Measurements from ENCODE around the gene ALDH4A1. TPM values are rescaled to one million over a fixed set of nuclear protein-coding genes. Genes with fewer than 3 reads are reported as not detected.

The ALDH4A1 gene
- total RNA-seq, 1 donor from 2014 or later, result 18.8 TPM

DNA sequence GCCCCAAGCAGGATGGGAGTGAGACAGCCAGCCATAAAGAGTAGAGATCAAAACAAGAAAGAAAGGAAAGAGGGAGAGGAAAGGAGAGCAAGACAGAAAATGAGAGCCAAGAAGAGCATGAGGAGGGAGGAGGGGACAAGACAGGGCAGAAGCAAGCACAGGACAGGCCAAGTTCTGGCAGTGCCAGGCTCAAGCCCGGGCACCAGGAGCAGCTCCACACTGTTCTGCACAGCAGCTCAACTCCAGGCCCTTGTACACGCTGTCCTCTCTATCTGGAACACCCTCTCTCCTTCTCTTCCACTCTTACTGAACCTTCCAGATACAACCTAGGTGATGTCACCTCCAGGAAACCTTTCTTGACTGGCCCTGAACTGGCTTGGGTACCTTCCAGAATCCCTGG is 42.5 kb upstream of the ALDH4A1 start:
- Histone ChIP-seq H3K36me3 (ENCODE audit: control insufficient read depth, insufficient read depth, low read length) (no peaks in the 10 kb centered on the region), H3K4me3 (ENCODE audit: low read depth, low read length) (no peak overlapping the region), H3K27me3 (ENCODE audit: control insufficient read depth, insufficient read depth, low read length) (no peaks in the 10 kb centered on the region)
- TF ChIP-seq, protein P1, sequence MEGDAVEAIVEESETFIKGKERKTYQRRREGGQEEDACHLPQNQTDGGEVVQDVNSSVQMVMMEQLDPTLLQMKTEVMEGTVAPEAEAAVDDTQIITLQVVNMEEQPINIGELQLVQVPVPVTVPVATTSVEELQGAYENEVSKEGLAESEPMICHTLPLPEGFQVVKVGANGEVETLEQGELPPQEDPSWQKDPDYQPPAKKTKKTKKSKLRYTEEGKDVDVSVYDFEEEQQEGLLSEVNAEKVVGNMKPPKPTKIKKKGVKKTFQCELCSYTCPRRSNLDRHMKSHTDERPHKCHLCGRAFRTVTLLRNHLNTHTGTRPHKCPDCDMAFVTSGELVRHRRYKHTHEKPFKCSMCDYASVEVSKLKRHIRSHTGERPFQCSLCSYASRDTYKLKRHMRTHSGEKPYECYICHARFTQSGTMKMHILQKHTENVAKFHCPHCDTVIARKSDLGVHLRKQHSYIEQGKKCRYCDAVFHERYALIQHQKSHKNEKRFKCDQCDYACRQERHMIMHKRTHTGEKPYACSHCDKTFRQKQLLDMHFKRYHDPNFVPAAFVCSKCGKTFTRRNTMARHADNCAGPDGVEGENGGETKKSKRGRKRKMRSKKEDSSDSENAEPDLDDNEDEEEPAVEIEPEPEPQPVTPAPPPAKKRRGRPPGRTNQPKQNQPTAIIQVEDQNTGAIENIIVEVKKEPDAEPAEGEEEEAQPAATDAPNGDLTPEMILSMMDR (IDR thresholded peaks at IDR 0.05; ENCODE audit: insufficient read depth, low read length, poor library complexity, severe bottlenecking), result no peak
- DNase-seq (ENCODE audit: low read depth), result no peak

DNA sequence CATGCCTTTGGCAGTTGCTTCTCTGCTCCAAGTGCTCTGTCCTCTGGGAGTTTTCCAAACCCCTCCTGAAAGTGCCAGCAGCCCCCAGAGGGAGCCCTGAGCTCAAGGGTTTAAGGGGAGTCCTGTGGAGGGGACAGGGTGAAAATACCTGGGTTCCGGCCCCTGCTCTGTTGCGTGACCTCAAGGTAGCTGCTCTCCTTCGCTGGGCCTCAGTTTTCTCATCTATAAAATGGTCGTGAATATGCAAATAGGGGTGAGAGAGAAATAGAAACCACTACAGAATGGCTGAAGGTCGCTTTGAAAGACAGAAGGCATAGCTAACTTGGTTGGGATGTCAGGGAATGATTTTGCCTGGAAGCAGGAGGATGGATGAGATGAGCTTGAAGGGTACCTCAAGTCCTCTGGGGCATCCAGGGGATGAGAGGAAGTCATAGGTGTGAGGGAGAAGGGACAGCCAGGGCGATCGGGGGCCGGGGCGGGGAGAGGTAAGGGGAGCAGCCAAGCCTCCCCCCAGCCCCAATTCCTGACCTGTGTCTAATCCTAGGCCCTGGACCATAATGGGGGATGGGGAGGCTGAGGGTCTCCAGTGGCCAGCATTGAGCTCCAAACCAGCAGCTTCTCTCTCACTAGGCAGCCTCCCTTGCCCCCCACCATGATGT is 41.7 kb upstream of the ALDH4A1 start:
- H3K4me3 ChIP-seq (ENCODE audit: low read depth, low read length), result no peak overlapping the region
- TF ChIP-seq, protein P1 (IDR thresholded peaks at IDR 0.05; ENCODE audit: insufficient read depth, low read length, poor library complexity, severe bottlenecking), result no peak
- H3K27me3 ChIP-seq (ENCODE audit: control insufficient read depth, insufficient read depth, low read length), result no peaks in the 10 kb centered on the region
- no peaks in the 10 kb centered on the region for H3K36me3 ChIP-seq (ENCODE audit: control insufficient read depth, insufficient read depth, low read length)
- DNase-seq (ENCODE audit: low read depth), result no peak

DNA sequence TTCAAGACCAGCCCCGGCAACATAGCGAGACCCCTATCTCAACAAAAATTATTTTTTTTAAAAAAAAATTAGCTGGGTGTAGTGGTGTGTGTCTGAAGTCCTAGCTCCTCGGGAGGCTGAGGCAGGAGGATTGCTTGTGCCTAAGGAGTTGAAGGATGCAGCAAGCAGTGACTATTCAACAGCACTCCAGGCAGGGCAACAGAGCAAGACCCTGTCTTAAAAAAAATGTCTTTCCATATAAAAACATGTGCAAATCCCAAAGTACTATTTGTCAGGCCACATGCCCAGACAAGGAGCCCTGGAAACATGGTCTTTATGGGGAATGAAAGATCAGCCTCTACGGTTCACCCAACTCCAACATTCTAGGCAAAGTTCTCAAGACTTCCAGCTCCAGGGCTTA is 40.8 kb upstream of the ALDH4A1 start:
- DNase-seq (ENCODE audit: low read depth), result no peak
- no peak overlapping the region for H3K4me3 ChIP-seq (ENCODE audit: low read depth, low read length)
- TF ChIP-seq, protein P1 (IDR thresholded peaks at IDR 0.05; ENCODE audit: insufficient read depth, low read length, poor library complexity, severe bottlenecking), result no peak
- H3K36me3 ChIP-seq (ENCODE audit: control insufficient read depth, insufficient read depth, low read length), result no peaks in the 10 kb centered on the region
- H3K27me3 ChIP-seq (ENCODE audit: control insufficient read depth, insufficient read depth, low read length), result no peaks in the 10 kb centered on the region

- Histone ChIP-seq H3K27me3 (ENCODE audit: control insufficient read depth, insufficient read depth, low read length) (no peaks in the 10 kb centered on the region), H3K36me3 (ENCODE audit: control insufficient read depth, insufficient read depth, low read length) (no peaks in the 10 kb centered on the region)
Observed at GRCh38 chr1:18942340-18942739, 40.0 kb upstream of the ALDH4A1 start.

GRCh38 chr1:18941221-18942141 is 39.1 kb upstream of the ALDH4A1 start:
- TF ChIP-seq, protein P1 (IDR thresholded peaks at IDR 0.05; ENCODE audit: insufficient read depth, low read length, poor library complexity, severe bottlenecking), result no peak
- H3K27me3 ChIP-seq (ENCODE audit: control insufficient read depth, insufficient read depth, low read length), result no peaks in the 10 kb centered on the region
- H3K4me3 ChIP-seq (ENCODE audit: low read depth, low read length), result no peak overlapping the region
- no peak for DNase-seq (ENCODE audit: low read depth)
- no peaks in the 10 kb centered on the region for H3K36me3 ChIP-seq (ENCODE audit: control insufficient read depth, insufficient read depth, low read length)

More at GRCh38 chr1:18942340-18942739, 40.0 kb upstream of the ALDH4A1 start:
- no peak overlapping the region for H3K4me3 ChIP-seq (ENCODE audit: low read depth, low read length)
- TF ChIP-seq, protein P1 (IDR thresholded peaks at IDR 0.05; ENCODE audit: insufficient read depth, low read length, poor library complexity, severe bottlenecking), result no peak
- DNase-seq (ENCODE audit: low read depth), result no peak
